Measurements from ENCODE around the gene SKP2.

- TF ChIP-seq EP300 (IDR thresholded peaks at IDR 0.05; ENCODE audit: borderline replicate concordance) (no peak), CREB1 (IDR thresholded peaks at IDR 0.05; ENCODE audit: low read depth) (no peak), TAF1 (IDR thresholded peaks at IDR 0.05; ENCODE audit: low read depth) (no peak), USF1 (IDR thresholded peaks at IDR 0.05) (no peak), MAX (IDR thresholded peaks at IDR 0.05) (no peak), TEAD4 (IDR thresholded peaks at IDR 0.05) (no peak), RAD21 (IDR thresholded peaks at IDR 0.05; ENCODE audit: low read depth) (no peak), NFIC (IDR thresholded peaks at IDR 0.05) (no peak), YY1 (IDR thresholded peaks at IDR 0.05; ENCODE audit: low read depth) (no peak)
Measured at GRCh38 chr5:36105819-36106218, 46.1 kb upstream of the SKP2 start.
